GM06990 (cell line): ENCODE measurements around the gene UROC1.

Source experiments
- DNase-seq: peaks from one replicate; pipeline ENCODE4 v3.0.0-alpha.2; 2011; ENCODE audit not compliant: insufficient read length; ENCODE audit errors: extremely low read depth
- H3K27me3 ChIP-seq: replicated peaks from 2 replicates; pipeline ENCODE4 v1.6.0; 2011; ENCODE audit warnings: low read length; ENCODE audit not compliant: control insufficient read depth, insufficient read depth
- H3K36me3 ChIP-seq: 2 replicates; pipeline ENCODE4 v1.5.1; 2011; ENCODE audit warnings: low read length; ENCODE audit not compliant: control insufficient read depth, insufficient read depth
- H3K4me3 ChIP-seq: replicated peaks from 2 replicates; pipeline ENCODE4 v1.5.1; 2011; ENCODE audit warnings: low read depth, mild to moderate bottlenecking, control low read depth, low read length
- CTCF ChIP-seq: IDR thresholded peaks from 2 replicates; pipeline ENCODE4 v1.5.1; 2011; ENCODE audit warnings: low read length, control low read depth, mild to moderate bottlenecking, inconsistent platforms; ENCODE audit not compliant: insufficient read depth, poor library complexity, severe bottlenecking

The UROC1 gene

DNA sequence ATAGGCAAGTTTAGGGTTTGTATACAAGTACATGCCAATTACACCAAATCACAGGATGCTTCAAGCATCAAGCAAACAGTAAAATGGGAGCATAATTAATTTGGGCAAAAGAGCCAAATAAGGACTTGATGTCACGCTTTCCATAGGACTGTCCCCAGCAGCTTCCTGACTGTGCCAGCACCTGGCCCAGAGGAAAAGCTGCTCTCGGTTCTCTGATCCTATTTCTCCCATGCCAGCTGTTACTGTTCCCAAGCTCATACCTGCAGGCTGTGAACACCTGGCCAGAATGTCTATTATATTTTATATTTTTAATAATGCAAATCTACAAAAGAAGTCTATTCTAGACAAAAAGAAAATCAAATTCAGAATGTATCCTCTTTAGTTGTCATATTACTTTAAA, 54.1 kb downstream of the UROC1 start:
- Histone ChIP-seq H3K36me3 (peaks cover 37% of the 10 kb centered on the region), H3K27me3 (no peaks in the 10 kb centered on the region), H3K4me3 (no peak overlapping the region)
- no peak for TF ChIP-seq CTCF
- no peak for DNase-seq

DNA sequence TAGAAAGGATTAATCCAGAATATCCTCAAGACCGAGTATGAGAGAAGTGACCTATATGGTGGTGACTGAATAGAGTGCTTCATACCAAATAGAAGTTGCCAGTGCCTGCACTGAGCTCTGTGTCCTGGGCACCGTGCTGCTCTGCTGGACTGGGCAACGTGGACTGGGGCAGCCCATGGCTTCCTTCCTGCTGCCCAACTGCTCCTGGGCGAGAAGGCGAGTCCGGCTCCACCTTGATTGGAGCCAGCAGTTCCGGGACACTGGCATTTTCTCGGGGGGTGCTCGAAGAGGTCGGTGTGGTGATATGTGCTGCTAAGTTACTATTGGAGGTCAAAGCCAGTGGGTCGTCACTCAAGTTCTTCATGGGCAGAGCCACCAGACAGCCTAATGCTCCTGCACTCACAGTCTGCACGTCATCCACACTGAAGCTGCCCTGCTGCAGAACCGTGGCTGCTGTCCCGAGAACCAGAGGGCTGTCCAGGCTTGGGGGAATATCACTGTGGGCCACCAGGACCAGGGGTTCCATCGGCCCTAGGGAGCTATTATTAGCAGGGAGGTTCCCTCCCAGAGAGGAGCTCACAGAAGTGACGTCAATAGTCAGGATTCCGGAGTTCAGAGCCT, 56.0 kb downstream of the UROC1 start:
- Histone ChIP-seq H3K27me3 (no peaks in the 10 kb centered on the region), H3K4me3 (no peak overlapping the region), H3K36me3 (peaks cover 36% of the 10 kb centered on the region)
- DNase-seq, result no peak
- no peak for TF ChIP-seq CTCF

GRCh38 chr3:126460381-126460780, 57.2 kb downstream of the UROC1 start:
- TF ChIP-seq CTCF, result no peak
- H3K4me3 ChIP-seq, result no peak overlapping the region
- no peak for DNase-seq
- H3K36me3 ChIP-seq, result peaks cover 33% of the 10 kb centered on the region
- no peaks in the 10 kb centered on the region for H3K27me3 ChIP-seq

GRCh38 chr3:126459763-126460127, 57.8 kb downstream of the UROC1 start:
- no peak overlapping the region for H3K4me3 ChIP-seq
- no peak for TF ChIP-seq CTCF
- no peak for DNase-seq
- peaks cover 29% of the 10 kb centered on the region for H3K36me3 ChIP-seq
- H3K27me3 ChIP-seq, result no peaks in the 10 kb centered on the region

DNA sequence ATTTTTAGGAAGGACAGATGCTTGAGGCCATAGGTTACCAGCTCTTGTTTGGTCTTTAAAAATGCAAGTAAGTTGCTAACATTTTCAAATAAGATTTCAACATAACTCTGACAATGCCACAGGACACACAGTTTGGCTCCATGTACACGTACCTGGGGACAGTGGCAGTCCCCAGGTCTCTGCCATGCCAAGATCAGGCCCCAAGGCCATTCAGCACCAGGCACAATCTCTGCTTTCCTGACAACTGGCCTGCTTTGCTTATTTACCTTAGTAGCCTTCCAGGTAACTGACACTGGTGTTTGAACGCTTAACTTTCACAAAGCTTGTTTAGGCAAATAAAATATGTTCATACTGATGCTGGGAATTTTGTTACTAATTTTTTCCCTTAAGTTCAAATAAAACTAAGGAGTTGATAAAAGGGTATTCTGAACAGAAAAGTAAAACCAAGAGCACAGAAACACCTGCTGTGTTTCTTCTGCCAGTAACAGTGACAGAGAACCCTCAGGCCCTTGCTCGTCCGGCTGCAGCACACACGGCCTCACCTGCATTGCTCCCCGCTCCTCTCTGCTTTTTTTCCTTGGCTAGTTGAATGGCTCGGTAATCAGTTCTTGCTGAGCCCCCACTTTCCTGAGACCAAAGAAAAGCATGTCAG, 58.3 kb downstream of the UROC1 start:
- H3K4me3 ChIP-seq, result no peak overlapping the region
- DNase-seq, result no peak
- no peaks in the 10 kb centered on the region for H3K27me3 ChIP-seq
- H3K36me3 ChIP-seq, result peaks cover 29% of the 10 kb centered on the region
- no peak for TF ChIP-seq CTCF
